Glomerular endothelial cell (primary cell): ENCODE results near the gene ADAM12. TPM values are rescaled to one million over a fixed set of nuclear protein-coding genes. Genes with fewer than 3 reads are reported as not detected.

Source experiments
- DNase-seq: peaks from one replicate; pipeline ENCODE4 v3.0.0-alpha.2; 2011; ENCODE audit warnings: low read depth, low spot score; ENCODE audit errors: extremely low read depth
- total RNA-seq: library from RNA; depleted of rRNA; stranded (reverse); fragments of >200 nt; gene quantifications from 2 replicates; pipeline ENCODE4 v1.2.3, GENCODE V29; 2015

The ADAM12 gene
- total RNA-seq, 1 donor from 2014 or later: 15.4 TPM

DNA sequence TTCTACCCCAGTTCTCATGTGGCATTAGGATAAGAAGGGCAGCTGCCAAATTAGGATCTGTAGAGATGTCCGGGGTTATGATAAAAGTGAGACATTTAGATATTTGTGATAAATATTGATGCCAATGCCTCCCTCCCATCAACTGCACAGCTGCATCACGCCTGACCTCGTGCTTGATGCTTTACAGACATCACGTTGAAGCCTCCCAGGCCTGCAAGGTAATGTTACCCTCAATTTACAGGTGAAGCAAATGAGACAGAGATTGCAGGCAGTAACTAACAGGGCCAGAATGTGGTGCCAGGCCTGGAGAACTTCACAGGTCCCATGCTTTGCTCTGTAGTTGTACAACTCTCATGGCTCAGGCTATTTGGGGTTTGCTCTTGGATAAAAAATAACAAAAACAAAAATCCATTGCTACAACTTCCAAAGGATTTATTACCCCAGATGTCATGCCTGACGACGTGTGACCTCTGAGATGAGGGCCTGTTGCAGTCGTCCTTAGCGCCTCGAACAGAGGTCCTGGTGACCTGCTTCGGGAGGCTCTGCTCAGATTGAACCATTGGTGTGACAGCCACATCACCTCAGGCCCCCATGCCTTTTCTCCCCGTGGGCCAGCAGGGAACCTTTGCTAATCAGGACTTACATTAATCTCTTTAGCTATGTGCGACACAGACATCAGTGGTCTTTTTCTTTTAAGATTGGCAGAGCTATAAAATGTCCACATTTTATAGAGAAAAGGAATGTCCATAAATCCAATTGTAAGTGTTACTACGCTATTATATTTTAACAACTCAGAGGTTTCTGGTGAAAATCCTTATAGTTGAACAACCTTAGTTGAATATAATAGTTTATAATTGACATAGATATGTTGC is 169.3 kb downstream of the ADAM12 start:
- no peak for DNase-seq

- DNase-seq: no peak
Measured at GRCh38 chr10:126218174-126218573, 170.1 kb downstream of the ADAM12 start.

- DNase-seq: no peak
Measured at GRCh38 chr10:126216632-126216961, 171.7 kb downstream of the ADAM12 start.

DNA sequence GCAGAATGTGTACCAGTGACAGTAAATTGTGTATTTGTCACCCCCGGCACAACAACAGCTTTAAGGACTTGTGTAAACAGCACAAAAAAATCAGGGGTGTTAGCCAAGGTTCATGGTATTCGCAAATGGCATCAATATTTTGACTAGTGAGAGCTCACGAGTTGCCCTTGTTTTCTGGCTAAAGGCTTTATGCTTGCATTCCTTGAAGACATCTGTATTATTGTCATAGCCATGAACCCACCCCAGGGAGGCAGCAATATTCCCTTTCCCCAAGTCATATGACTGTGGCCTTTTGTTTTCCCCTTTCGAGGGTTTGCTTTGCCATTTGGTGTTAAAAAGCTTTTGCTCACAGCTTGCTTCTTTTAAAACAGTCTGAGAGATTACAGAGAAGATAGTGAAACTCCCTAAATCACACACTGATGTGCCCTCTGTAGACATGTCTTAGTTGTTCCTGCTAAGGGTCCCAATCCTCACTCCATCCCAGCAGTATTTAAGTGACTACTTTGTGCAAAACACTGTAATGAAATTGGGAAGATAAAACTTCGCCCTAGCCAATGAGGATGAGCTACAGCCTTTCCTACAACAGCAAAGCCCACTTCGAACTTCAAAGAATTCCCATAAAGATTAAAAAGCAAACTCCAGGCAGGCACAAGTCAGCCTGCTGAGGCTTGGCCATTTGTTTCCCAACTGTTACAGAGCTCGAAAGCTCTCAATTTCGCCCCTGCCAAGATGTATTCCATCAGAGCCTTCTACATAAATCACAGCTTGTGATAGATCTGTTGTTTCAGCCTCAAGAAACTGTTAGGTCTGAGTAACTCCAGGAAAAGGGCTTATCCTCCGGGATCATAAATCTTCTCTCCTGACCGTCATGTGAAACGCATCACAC is 172.3 kb downstream of the ADAM12 start:
- no peak for DNase-seq

- no peak for DNase-seq
Measured at GRCh38 chr10:126214679-126215078, 173.6 kb downstream of the ADAM12 start.

- DNase-seq: no peak
Measured at GRCh38 chr10:126214021-126214420, 174.3 kb downstream of the ADAM12 start.

- DNase-seq: no peak
Measured at GRCh38 chr10:126212738-126213137, 175.5 kb downstream of the ADAM12 start.

DNA sequence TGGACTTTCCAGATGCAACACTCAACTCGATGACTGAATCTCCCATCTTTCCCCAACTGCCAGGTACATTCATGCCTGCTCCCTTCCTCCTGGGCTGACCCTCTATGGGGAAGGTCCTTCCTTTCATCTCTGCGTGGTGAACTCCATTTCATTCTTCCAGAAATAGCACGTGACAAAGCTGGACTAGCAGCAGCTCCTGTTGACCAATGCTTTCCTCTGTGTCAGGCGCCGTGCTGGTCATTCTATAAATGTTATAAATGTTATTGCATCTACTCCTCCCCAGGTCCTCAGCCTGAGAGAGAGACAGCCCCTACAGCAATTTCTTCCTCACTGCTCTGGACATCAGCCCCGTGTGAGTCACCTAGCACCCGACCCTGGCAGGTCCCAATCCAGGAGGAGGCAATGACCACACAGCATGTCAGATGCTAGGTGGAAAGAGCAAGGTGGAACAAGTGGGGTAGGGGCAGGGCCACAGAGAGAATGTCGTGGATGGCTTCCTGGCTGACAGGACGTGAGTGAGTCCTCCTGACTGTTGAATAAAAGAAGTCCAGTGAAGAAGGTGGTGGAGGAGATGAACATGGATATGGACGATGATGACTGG is 178.1 kb downstream of the ADAM12 start:
- no peak for DNase-seq

GRCh38 chr10:126209451-126209850 is 178.8 kb downstream of the ADAM12 start:
- DNase-seq: no peak

- no peak for DNase-seq
Measured at GRCh38 chr10:126208726-126209302, 179.5 kb downstream of the ADAM12 start.

DNA sequence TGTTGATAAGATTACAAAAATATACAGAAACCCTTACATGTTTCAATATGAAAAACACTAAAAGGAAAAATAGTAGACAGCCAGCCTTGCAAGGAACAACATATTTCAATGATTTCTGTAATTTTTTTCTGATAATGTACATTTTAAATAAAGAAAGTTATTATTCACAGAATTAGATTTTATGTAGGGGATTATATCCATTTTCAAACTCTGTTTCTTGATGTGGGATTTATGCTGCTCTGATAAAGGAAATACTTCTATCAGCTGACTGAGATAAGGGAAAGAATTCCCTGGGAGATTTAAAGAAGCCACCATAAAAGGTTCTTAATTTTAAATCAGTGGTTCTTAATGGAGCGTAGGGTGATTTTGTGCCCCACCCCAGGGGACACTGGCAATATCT is 180.4 kb downstream of the ADAM12 start:
- no peak for DNase-seq

- no peak for DNase-seq
Measured at GRCh38 chr10:126207313-126207771, 180.9 kb downstream of the ADAM12 start.

DNA sequence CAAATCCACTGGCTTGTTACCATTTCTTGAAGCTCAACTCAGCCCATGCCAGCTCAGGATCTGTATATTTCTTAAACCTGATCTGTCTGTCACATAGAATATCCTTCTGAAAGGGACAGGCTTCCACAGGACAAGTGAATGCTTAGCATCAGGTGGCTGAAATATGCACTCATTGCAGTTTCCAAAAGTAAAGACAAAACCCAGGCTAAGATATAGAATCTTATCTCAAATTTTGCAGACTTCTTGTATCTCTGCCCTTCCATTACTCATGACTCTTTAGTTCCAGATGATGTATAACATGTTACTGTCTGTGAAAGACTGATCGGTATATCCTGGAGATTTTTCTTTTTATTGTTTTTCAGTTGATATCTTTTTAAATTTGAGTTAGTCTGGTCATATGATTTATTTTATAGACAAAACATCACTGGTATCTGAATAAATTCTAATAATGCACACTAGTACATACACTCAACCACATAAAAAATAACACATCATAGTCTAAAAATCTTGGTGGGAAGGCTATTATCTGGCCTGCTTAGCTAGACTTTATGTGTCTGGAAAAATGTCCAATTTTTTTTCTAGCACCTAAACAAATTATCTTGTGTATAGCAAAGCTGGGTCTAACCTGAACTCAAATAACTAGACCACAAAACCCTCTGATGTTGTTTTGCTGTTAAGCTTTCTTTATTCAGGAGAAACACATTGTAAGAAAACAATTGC is 182.6 kb downstream of the ADAM12 start:
- DNase-seq: no peak

GRCh38 chr10:126204320-126204719 is 184.0 kb downstream of the ADAM12 start:
- DNase-seq: no peak

DNA sequence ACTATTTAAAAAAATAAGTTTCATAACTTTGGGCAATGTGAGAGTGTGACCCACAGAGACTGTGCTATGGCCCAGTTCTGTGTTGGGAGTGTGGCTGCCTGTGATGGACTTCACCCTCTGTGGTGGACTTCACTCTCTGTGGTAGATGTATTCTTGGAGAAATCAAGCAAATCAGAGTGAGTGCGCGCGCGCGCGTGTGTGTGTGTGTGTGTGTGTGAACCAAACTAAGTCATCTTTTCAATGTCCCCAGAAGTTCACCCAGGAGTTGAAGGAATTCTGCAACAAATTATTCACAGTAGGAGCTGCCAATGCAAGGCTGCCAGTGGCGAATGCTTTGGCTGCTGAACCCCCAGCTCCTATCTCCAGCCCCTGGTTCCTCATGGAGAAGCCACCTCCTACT is 184.5 kb downstream of the ADAM12 start:
- DNase-seq: no peak

- DNase-seq: no peak
Measured at GRCh38 chr10:126201603-126202002, 186.7 kb downstream of the ADAM12 start.

- no peak for DNase-seq
Measured at GRCh38 chr10:126199221-126199998, 188.9 kb downstream of the ADAM12 start.

DNA sequence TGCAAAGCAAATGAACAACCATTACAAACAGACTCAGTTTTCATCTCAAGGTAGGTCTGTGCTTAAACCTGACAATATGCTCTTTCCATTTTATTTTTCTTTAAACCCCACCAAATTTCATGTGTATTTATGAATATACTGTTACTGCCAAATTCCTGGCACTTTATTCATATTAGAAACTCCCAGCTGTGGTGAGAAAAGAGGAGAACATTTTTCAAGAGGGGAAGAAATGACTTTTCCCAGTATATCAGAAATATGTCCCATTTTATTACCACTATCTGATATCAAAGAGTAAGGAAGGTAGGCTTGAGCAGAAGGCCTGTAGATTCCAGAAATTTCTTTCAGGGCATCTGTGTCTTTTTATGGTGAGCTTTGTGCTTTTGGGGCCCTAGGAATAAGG is 189.6 kb downstream of the ADAM12 start:
- no peak for DNase-seq

DNA sequence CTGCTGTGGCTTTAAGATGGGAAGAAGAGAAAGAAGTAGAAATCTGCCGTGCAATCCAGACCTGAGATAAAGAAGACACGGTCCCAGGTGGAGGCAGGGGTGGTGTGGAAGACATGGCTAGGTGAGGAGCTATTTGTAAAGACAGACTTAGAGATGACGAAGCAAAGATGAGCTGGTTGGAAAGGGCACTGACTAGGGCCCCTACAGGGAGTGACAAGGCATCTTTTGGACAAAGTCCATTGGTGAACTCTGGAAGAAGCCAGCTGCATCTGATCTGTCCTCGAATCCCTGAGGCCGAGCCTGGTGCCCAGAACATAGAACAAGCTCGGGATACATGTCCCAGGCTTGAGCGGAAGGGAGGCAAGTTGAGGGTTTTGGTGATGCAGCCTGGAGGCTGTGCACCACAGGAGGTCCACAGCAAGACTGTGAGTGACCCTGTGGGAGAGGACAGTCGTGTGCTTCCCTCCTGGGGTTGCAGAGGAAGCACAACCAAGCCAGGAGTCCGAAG is 191.2 kb downstream of the ADAM12 start:
- no peak for DNase-seq
